GM12878 (cell line): Measurements from ENCODE around the gene FTL. TPM values are rescaled to one million over a fixed set of nuclear protein-coding genes. Genes with fewer than 3 reads are reported as not detected.

Experiments used
- DPF2 ChIP-seq: fragments of 450-650 bp; IDR thresholded peaks from 2 replicates; pipeline ENCODE4 v1.6.1; 2017; ENCODE audit warnings: mild to moderate bottlenecking
- ETV6 ChIP-seq, 2 experiments: fragments of 450-650 bp in 1 of 2; IDR thresholded peaks in 1 of 2; conservative IDR thresholded peaks in 1 of 2; 2 replicates each; pipeline ENCODE4 v1.6.1; 2014; ENCODE audit warnings: antibody characterized with exemption in 1 of 2, borderline replicate concordance in 1 of 2, low read depth in 1 of 2, mild to moderate bottlenecking in 1 of 2, moderate library complexity in 1 of 2
- HDGF ChIP-seq: fragments of 450-650 bp; IDR thresholded peaks from 2 replicates; pipeline ENCODE4 v1.6.1; 2016; ENCODE audit warnings: antibody characterized with exemption
- IKZF1 ChIP-seq: fragments of 450-650 bp; conservative IDR thresholded peaks from 2 replicates; pipeline ENCODE4 v1.6.1; 2017; ENCODE audit warnings: antibody characterized with exemption, mild to moderate bottlenecking
- JUNB ChIP-seq: IDR thresholded peaks from 2 replicates; pipeline ENCODE4 v1.6.1; 2016; ENCODE audit warnings: antibody characterized with exemption, mild to moderate bottlenecking
- KLF5 ChIP-seq: fragments of 450-650 bp; IDR thresholded peaks from 2 replicates; pipeline ENCODE4 v1.6.1; 2014; ENCODE audit warnings: mild to moderate bottlenecking; ENCODE audit not compliant: partially characterized antibody
- MTA2 ChIP-seq: fragments of 450-650 bp; IDR thresholded peaks from 2 replicates; pipeline ENCODE4 v1.6.1; 2016; ENCODE audit warnings: low read depth, mild to moderate bottlenecking, moderate library complexity
- PAX5 ChIP-seq: IDR thresholded peaks from 2 replicates; pipeline ENCODE4 v1.6.1; 2011; ENCODE audit warnings: low read depth, low read length, borderline replicate concordance
- PML ChIP-seq: IDR thresholded peaks from 2 replicates; pipeline ENCODE4 v1.6.1; 2012; ENCODE audit warnings: low read length, inconsistent platforms
- SMARCA5 ChIP-seq: fragments of 450-650 bp; IDR thresholded peaks from 2 replicates; pipeline ENCODE4 v1.6.1; 2017; ENCODE audit warnings: mild to moderate bottlenecking
- TAF1 ChIP-seq: IDR thresholded peaks from 2 replicates; pipeline ENCODE4 v1.6.1; 2011; ENCODE audit warnings: mild to moderate bottlenecking, low read depth, low read length, borderline replicate concordance
- YY1 ChIP-seq: IDR thresholded peaks from 2 replicates; pipeline ENCODE4 v1.6.1; 2011; ENCODE audit warnings: low read depth, mild to moderate bottlenecking, low read length
- ZNF207 ChIP-seq: fragments of 450-650 bp; IDR thresholded peaks from 2 replicates; pipeline ENCODE4 v1.6.1; 2014; ENCODE audit warnings: antibody characterized with exemption, mild to moderate bottlenecking, borderline replicate concordance
- ZNF622 ChIP-seq: fragments of 450-650 bp; IDR thresholded peaks from 2 replicates; pipeline ENCODE4 v1.6.1; 2017; ENCODE audit warnings: mild to moderate bottlenecking, inconsistent platforms
- polyA plus RNA-seq, 11 experiments: library from polyadenylated mRNA; depleted of rRNA in 4 of 11; unstranded in 6 of 11; stranded (reverse) in 5 of 11; fragments of >200 nt; fragmentation: Nextera tagmentation in 4 of 11; fragmentation: Illumina TruSeq in 1 of 11; extraction: Ambion mirVana in 4 of 11; extraction: Trizol in 1 of 11; gene quantifications; 1 replicate in 1 of 11; 2 replicates in 10 of 11; pipeline versions ENCODE4 v1.2.1 to v1.2.3, GENCODE V29; 2011 to 2016; ENCODE audit warnings: inconsistent platforms in 2 of 11, missing spikeins in 2 of 11, low read depth in 1 of 11
- total RNA-seq, 4 experiments: library from RNA; depleted of rRNA in 3 of 4; stranded (reverse); fragments of >200 nt in 3 of 4; fragmentation: Illumina TruSeq in 1 of 4; extraction: Trizol in 1 of 4; gene quantifications; 2 replicates each; pipeline versions ENCODE4 v1.2.1 to v1.2.3, GENCODE V29; 2013 to 2021
- TF ChIP-seq, protein P1 (sequence below): fragments of 450-650 bp; formaldehyde crosslinking; IDR thresholded peaks from 2 replicates; pipeline ENCODE4 v1.4.0; 2020; ENCODE audit warnings: mild to moderate bottlenecking, moderate library complexity
- TF ChIP-seq, protein P2 (sequence below): fragments of 450-650 bp; IDR thresholded peaks from 2 replicates; pipeline ENCODE4 v1.6.1; 2017; ENCODE audit warnings: low read depth, mild to moderate bottlenecking, moderate library complexity
- TF ChIP-seq, protein P3 (sequence below): fragments of 450-650 bp; IDR thresholded peaks from 2 replicates; pipeline ENCODE4 v1.6.1; 2016; ENCODE audit warnings: mild to moderate bottlenecking
- TF ChIP-seq, protein P4 (sequence below): fragments of 450-650 bp; IDR thresholded peaks from 2 replicates; pipeline ENCODE4 v1.6.1; 2017; ENCODE audit warnings: mild to moderate bottlenecking, low read depth, inconsistent platforms; ENCODE audit not compliant: poor library complexity, severe bottlenecking

FTL gene
- total and polyA plus RNA-seq, 10 of the 15 experiments (the other 5 are each of a cell fraction or from before 2014, with no cell fraction given): 364 to 8,913 (median 1,595) TPM

DNA sequence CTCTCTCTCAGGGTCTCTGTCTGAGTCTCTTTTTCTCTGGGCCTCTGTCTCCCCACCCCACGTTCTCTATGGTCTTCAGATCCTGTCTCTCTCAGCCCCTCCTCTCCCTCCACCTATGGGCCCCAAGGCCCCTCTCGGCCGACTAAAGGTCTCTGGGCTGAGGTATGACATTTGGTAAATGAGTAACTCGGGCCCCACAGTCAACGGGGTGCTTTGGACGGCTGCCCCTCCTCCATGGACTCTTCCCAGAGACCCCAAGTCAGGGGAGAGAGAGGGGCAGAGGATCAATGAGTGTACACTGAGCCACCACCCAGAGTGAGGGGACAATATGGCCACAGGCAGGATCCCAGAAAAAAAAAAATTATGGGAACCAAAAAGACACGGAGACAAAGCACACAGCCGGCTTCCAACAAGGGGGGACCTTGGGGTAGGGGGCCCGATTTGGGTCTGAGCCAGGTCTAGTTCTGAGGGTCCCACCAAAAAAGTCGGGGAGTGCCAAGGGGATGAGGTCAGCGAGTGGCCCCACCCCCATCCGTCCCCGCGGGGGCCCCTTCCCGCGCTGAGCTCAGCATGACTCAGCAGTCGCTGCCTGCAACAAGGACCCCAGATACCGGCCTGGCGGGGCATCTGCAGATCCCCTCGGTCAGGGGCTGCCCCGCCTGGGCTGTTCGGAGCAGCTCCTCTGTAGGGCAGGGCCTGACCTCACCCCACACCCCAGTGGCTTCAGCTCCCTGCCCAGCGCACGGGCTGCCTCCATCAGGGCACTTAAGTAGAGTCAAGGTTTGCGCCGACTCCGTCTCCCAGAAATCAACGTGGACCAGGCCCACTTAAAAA, 1.5 kb upstream of the FTL start (continued):
- TF ChIP-seq, protein P1, sequence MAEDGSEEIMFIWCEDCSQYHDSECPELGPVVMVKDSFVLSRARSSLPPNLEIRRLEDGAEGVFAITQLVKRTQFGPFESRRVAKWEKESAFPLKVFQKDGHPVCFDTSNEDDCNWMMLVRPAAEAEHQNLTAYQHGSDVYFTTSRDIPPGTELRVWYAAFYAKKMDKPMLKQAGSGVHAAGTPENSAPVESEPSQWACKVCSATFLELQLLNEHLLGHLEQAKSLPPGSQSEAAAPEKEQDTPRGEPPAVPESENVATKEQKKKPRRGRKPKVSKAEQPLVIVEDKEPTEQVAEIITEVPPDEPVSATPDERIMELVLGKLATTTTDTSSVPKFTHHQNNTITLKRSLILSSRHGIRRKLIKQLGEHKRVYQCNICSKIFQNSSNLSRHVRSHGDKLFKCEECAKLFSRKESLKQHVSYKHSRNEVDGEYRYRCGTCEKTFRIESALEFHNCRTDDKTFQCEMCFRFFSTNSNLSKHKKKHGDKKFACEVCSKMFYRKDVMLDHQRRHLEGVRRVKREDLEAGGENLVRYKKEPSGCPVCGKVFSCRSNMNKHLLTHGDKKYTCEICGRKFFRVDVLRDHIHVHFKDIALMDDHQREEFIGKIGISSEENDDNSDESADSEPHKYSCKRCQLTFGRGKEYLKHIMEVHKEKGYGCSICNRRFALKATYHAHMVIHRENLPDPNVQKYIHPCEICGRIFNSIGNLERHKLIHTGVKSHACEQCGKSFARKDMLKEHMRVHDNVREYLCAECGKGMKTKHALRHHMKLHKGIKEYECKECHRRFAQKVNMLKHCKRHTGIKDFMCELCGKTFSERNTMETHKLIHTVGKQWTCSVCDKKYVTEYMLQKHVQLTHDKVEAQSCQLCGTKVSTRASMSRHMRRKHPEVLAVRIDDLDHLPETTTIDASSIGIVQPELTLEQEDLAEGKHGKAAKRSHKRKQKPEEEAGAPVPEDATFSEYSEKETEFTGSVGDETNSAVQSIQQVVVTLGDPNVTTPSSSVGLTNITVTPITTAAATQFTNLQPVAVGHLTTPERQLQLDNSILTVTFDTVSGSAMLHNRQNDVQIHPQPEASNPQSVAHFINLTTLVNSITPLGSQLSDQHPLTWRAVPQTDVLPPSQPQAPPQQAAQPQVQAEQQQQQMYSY (CRISPR knock-in tag): no peak
- TF ChIP-seq, protein P2, sequence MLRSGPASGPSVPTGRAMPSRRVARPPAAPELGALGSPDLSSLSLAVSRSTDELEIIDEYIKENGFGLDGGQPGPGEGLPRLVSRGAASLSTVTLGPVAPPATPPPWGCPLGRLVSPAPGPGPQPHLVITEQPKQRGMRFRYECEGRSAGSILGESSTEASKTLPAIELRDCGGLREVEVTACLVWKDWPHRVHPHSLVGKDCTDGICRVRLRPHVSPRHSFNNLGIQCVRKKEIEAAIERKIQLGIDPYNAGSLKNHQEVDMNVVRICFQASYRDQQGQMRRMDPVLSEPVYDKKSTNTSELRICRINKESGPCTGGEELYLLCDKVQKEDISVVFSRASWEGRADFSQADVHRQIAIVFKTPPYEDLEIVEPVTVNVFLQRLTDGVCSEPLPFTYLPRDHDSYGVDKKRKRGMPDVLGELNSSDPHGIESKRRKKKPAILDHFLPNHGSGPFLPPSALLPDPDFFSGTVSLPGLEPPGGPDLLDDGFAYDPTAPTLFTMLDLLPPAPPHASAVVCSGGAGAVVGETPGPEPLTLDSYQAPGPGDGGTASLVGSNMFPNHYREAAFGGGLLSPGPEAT: peak; percentile 66
- TF ChIP-seq DPF2 (peak; percentile 91), KLF5 (no peak), HDGF (0 out of 2 replicates have a peak, but pooled peaks have one; percentile 15), PAX5 (peak; percentile 59; the same call in 1 of the 2 replicates), MTA2 (peak; percentile 57; the same call in 1 of the 2 replicates), TAF1 (no peak), YY1 (peak; percentile 49), ETV6 (conservative IDR thresholded peaks at IDR 0.05 in 1 of 2, IDR thresholded peaks at IDR 0.05 in 1 of 2; ENCODE audit: borderline replicate concordance in 1 of 2, low read depth in 1 of 2) (no peak), ZNF622 (no peak), PML (0 out of 2 replicates have a peak, but pooled peaks have one; percentile 47), JUNB (peak; percentile 59), ZNF207 (0 out of 2 replicates have a peak, but pooled peaks have one; percentile 31), SMARCA5 (peak; percentile 20; the same call in 1 of the 2 replicates), IKZF1 (peak; percentile 75)
- TF ChIP-seq, protein P3, sequence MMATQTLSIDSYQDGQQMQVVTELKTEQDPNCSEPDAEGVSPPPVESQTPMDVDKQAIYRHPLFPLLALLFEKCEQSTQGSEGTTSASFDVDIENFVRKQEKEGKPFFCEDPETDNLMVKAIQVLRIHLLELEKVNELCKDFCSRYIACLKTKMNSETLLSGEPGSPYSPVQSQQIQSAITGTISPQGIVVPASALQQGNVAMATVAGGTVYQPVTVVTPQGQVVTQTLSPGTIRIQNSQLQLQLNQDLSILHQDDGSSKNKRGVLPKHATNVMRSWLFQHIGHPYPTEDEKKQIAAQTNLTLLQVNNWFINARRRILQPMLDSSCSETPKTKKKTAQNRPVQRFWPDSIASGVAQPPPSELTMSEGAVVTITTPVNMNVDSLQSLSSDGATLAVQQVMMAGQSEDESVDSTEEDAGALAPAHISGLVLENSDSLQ: peak; percentile 27; the same call in 1 of the 2 replicates
- TF ChIP-seq, protein P4, sequence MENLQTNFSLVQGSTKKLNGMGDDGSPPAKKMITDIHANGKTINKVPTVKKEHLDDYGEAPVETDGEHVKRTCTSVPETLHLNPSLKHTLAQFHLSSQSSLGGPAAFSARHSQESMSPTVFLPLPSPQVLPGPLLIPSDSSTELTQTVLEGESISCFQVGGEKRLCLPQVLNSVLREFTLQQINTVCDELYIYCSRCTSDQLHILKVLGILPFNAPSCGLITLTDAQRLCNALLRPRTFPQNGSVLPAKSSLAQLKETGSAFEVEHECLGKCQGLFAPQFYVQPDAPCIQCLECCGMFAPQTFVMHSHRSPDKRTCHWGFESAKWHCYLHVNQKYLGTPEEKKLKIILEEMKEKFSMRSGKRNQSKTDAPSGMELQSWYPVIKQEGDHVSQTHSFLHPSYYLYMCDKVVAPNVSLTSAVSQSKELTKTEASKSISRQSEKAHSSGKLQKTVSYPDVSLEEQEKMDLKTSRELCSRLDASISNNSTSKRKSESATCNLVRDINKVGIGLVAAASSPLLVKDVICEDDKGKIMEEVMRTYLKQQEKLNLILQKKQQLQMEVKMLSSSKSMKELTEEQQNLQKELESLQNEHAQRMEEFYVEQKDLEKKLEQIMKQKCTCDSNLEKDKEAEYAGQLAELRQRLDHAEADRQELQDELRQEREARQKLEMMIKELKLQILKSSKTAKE: peak; percentile 13
- TF ChIP-seq, all 136 proteins: peak for 49
